Retina (tissue), 1 donor: ENCODE measurements around the gene ZNF227.
"Not testable (repeated sequence)": the region's sequence is repeated elsewhere in the genome, so short reads cannot be mapped to it uniquely, and the experiment has no call there.

Experiments
- DNase-seq: peaks from one replicate; pipeline ENCODE4 v3.0.0-alpha.2; 2016

Gene ZNF227

DNA sequence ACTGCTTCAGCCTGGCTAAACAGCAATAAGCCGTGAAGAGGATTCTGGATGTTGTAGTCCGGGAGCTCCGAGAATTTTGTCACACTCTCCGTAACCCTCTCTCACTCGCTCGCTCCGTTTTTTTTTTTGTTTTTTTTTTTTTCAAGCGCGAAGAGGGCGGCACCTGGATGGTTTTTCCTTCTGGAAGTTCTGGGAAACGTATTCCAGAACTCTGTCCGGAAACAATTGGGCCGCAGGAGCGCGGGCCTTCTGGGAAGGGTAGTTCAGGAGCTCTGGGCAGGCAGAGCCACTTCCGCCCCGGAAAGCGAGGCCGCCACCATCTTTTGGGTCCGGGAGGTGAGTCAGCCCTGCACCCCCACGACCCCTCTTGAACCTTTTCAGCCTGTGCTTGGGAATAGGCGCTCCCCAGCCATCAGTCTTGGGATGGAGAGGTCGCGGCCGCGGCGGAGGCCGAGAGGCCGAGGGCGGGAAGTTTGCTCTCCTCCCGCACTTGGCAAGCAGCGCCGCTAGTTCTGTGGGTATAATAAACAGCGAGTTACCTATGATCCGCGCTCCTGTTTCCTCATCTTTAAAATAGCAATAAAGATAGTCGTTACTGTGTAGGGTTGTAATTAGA, at the start of gene ZNF227:
TSS of gene ZNF227 (plus strand) at position 283 of the 616 bp plus-strand sequence. CDS start 5,261 bp downstream, outside the sequence.
- peak; percentile 96 for DNase-seq

DNA sequence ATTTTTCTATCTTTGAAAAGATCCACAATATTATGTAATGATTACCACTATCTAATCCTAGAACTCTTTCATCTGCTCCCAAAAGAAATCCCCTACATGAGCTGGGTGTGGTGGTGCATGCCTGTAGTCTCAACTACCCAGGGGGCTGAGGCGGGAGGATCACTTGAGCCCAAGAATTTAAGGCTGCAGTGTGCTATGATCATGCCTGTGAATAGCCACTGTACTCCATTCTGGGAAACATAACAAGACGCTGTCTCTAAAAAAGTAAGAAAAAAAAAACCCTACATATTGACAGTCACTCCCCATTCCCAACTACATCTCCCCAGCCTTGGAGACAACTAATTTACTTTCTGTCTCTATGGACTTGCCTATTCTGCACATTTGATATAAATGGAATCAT, 48.5 kb upstream of the ZNF227 start:
- DNase-seq: no peak

DNA sequence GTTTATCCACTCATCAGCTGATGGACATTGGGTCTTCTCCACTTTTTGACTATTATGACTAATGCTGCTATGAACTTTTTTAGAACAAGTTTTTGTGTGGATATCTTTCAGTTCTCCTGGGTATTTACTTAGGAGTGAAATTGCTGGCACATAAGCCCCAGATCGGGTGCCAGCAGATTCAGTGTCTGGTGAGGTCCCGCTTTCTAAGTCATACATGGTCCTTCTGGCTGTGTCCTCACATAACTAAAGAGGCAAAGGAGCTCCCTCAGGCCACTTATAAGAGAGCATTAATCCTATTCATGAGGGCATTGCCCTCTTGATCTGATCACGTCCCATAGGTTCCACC, 48.0 kb upstream of the ZNF227 start:
- no peak for DNase-seq

DNA sequence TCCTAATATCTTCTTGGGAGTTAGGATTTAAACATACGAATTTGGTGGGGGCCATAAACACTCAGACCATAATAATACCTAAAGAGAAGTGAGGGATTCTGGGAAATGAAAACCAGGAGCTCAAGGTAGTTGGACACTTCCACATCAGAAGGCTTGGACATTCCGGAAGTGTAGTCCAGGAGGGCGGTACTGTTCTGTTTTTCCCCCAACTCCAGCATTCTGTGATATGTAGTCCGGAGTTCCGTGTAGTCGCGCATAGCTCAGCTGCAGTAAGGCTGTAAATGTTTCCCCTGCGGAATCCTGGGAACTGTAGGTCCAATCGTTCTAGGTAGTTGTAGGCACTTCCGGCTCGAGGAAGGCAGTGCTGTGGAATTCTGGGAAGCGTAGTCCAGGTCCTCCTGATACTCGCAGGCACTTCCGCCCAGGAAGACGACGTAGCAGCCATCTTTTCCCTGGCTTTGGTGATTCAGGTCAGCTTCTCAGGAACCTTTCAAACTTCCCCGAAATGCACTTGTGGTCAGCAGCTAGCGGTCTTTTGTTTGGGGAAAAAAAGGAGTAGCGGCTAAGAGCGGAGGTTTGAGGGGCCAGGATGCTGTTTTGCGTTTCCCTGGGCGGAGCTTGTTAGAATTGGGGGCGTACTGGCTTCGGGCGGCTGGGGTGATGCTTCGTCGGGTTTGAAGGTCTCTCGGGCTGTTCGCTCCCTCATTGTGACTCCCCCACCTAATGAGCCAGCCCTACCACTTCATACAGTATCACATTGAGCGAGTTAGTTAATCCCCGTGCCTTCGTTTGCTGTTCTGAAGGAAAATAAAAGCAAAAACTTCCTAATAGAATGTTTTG, 47.4 kb upstream of the ZNF227 start, which contains the start of gene ZNF226:
TSS of gene ZNF226 (plus strand) at position 428 of the 840 bp plus-strand sequence. CDS start 4,981 bp downstream, outside the sequence.
- DNase-seq: peak; percentile 93

DNA sequence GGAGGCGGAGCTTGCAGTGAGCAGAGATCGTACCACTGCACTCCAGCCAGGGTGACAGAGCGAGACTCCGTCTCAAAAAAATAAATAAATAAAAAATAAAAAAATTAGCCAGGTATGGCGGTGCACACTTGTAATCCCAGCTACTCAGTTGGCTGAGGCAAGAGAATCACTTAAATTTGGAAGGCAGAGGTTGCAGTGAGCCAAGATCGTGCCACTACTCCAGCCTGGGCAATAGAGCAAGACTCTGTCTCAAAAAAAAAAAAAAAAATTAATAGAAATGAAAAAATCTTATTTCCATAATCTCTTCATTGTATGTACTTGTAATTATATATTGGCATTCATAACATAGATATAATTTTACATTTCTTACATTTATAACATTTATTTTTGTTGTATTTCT, 41.7 kb upstream of the ZNF227 start:
- not testable (repeated sequence) for DNase-seq

DNA sequence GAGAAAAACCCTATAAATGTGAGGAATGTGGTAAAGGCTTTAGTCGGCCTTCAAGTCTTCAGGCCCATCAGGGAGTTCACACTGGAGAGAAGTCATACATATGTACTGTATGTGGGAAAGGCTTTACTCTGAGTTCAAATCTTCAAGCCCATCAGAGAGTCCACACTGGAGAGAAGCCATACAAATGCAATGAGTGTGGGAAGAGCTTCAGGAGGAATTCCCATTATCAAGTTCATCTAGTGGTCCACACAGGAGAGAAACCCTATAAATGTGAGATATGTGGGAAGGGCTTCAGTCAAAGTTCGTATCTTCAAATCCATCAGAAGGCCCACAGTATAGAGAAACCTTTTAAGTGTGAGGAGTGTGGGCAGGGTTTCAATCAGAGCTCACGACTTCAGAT, 35.7 kb upstream of the ZNF227 start:
- no peak for DNase-seq

DNA sequence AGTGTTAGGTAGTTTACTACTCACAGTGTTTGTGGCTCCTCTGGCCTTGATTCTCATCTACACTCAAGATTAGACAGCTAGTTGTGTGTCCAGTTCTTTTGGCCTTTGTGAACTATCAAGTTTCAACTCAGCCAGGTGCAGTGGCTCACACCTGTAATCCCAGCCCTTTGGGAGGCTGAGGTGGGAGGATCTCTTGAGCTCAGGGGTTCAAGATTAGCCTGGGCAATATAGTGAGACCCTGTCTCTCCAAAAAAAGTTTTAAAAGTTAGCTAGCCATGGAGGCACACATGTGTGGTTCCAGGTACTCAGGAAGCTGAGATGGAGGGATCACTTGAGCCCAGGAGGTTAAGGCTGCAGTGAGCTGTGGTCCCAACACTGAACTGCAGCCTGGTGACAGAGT, 31.4 kb upstream of the ZNF227 start:
- DNase-seq: no peak

DNA sequence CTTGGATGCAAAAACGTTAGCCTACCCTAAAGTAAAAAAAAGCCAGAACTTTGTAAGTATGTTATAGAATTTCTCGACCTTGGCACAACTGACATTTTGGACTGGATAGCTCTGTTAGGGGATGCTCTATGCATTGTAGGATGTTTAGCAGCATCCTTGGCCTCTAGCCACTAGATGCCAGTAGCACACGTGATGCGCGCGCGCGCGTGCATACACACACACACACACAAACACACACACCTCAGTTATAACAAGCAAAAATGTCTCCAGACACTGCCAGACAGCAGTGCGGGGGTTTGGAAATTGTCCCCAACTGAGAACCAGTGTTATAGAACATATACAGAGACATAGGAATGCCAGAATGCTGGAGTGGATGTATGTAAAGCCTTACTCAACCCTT, 30.2 kb upstream of the ZNF227 start:
- no peak for DNase-seq

DNA sequence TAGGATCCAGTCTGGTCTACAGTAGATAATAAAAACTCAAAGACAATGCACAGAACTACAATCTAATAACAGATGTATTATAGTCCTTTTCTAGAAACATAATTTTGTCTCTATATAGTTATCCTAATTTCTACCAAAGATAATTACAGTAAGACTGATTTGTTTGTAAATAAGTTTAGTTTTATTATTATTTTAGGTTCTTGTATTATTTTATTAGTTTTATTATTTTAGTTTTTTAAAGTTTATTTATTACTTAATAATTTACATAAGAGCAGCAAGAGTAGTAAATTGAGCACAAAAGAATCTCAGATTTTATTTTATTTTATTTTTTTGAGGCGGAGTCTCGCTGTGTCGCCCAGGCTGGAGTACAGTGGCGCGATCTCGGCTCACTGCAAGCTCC, 22.3 kb upstream of the ZNF227 start:
- no peak for DNase-seq

DNA sequence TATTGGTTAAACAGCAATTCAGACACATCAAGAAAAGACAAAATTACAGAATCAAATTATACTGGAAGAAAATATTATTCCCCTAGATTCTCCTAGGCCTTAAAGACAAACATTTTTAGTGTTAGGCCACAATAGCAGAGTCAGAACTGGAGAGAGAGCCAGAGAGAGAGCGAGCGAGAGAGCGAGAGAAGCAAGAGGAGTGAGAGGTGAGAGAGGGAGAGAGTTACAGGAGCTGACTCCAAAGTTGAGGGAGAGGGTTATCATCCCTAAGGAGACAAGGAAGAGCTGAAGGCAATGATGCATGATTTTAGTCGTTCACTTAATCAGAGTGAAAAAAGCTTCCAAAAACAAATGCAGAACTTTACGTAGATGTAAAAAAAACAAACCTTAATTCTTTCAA, 20.2 kb upstream of the ZNF227 start:
- no peak for DNase-seq

DNA sequence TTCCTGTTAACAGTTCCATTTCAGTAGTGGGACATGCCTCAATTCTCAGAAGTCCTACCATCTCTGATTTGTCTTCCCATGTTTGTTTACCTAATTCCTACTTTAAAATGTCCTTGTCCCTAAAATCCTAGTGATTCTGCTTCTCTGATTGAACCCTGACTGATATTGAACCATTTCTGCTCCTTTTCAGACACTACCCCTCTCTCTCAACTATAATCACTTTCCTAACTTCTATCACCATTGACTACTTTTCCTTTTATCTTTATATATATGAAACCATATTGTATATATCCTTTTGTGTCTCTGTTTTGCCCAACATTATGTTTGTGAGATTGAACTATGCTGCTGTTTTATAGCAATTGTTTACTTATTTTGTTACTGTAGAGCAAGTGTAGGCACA, 15.6 kb upstream of the ZNF227 start:
- DNase-seq: no peak

DNA sequence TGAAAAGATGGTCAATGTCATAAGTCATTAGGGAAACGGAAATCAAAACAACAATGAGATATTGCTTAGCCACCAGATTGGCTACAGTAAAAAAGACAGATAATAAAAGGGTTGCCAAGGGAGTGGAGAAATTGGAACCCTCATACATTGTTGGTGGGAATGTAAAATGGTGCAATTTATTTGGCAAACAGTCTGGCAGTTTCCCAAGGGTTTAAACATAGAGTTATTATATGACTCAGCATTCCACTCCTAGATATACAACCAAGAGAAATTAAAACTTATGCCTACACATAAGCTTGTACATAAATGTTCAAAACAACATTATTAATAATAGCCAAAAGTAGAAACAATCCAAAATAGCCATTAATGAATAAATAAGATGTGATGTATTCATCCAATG, 9.9 kb upstream of the ZNF227 start:
- DNase-seq: no peak

DNA sequence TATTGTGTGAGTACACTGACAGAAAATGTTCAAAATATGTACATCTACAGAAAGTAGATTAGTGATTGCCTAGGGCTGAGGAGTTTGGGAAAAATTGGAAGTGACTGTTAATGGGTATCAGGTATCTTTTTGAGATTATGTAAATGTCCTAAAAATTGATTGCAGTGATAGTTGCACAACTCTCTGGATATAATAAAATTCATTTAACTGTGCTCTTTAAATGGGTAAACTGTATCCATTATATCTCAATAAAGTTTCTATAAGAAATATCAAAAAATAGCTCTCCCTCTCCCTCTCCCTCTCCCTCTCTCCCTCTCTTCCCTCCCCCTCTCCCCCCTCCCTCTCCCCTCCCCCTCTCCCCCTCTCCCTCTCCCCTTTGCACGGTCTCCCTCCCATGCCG, 9.4 kb upstream of the ZNF227 start:
- no peak for DNase-seq

DNA sequence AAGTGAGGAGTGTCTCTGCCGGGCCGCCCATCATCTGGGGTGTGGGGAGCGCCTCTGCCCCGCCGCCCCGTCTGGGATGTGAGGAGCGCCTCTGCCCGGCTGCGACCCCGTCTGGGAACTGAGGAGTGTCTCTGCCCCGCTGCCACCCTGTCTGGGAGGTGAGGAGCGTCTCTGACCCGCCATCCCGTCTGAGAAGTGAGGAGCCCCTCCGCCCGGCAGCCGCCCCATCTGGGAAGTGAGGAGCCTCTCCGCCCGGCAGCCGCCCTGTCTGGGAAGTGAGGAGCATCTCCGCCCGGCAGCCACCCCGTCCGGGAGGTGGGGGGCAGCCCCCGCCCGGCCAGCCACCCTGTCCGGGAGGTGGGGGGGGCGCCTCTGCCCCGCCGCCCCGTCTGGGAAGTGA, 8.5 kb upstream of the ZNF227 start:
- DNase-seq: not testable (repeated sequence)

DNA sequence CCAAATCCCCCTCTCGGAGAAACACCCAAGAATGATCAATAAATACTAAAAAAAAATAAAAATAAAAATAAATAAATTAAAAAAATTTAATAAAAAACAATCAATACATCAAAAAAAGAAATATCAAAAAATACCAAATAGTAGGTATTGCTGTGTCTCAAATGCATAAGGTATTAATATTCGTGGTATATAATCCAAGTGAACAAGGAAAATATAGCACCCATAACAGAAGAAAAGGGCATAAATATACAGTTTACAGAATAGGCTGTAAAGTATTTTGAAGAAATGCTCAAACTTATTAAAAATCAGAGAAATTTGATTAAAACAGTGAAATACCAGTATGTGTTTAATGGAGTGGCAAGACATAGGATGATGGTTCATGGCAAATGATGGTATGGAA, 7.6 kb upstream of the ZNF227 start:
- no peak for DNase-seq

DNA sequence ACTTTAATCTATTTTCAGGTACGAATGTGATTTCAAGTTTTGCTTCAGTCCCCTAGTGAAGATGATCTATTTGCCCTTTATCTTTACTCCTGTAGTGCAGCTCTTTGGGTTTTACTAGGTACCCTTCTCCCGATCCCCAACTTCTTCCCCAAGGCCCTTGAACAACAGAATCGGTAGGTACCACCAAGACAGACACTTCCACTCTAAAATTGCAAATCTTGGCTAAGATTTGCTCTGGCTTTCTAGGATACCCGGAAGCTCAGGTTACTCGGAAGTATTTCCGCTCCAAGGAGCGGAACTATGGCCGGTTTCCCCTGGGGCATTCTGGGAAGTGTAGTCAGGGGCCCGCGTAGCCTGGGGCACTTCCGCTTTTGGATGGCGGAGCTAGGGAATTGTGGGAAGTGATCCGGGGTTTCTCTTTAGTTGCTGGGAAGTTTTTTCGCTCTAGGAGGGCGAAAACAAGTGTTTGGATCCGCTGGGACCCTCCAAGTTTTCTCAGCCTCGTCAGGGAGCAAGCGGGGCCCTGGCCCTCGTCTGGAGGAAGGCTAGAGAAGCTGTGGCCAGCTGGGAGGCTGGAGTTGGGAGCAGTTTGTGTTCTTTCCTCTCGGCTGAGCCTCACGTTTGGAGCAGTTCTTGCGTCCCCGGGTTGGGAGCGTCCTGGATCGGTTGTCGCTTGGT, 5.1 kb upstream of the ZNF227 start:
- DNase-seq: peak; percentile 94

DNA sequence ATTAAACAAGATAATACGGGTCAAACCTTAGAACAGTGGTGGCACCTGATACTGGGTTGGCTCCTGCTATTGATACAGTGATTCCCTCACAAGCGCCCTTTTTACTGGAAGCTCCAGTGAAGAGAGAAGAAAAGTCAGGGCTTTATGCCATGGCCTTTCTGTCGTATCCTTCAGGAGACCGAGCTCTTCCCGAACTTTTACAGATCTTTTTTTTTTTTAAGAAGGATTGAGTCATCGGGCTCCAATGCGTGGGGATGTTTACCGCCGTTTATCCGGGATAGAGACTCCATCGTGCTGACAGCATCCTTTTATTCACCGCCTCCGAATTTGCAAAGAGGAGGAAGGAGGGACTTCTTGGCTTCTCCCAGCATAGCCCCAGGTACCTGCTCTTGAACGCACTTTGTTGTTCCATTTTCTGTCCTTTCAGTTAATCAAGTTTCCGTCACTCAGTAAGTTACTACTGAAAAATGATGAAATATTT, 574 bp downstream of the ZNF227 start:
- no peak for DNase-seq

DNA sequence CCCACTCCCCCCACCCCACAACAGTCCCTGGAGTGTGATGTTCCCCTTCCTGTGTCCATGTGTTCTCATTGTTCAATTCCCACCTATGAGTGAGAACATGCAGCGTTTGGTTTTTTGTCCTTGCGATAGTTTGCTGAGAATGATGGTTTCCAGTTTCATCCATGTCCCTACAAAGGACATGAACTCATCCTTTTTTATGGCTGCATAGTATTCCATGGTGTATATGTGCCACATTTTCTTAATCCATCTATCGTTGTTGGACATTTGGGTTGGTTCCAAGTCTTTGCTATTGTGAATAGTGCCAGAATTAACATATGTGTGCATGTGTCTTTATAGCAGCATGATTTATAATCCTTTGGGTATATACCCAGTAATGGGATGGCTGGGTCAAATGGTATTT, 7.6 kb downstream of the ZNF227 start:
- DNase-seq: not testable (repeated sequence)

DNA sequence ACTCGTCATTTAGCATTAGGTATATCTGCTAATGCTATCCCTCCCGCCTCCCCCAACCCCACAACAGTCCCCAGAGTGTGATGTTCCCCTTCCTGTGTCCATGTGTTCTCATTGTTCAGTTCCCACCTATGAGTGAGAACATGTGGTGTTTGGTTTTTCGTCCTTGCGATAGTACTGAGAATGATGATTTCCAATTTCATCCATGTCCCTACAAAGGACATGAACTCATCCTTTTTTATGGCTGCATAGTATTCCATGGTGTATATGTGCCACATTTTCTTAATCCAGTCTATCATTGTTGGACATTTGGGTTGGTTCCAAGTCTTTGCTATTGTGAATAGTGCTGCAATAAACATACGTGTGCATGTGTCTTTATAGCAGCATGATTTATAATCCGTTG, 8.4 kb downstream of the ZNF227 start:
- DNase-seq: not testable (repeated sequence)

DNA sequence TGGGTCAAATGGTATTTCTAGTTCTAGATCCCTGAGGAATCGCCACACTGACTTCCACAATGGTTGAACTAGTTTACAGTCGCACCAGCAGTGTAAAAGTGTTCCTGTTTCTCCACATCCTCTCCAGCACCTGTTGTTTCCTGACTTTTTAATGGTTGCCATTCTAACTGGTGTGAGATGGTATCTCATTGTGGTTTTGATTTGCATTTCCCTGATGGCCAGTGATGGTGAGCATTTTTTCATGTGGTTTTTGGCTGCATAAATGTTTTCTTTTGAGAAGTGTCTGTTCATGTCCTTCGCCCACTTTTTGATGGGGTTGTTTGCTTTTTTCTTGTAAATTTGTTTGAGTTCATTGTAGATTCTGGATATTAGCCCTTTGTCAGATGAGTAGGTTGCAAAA, 9.0 kb downstream of the ZNF227 start:
- DNase-seq: not testable (repeated sequence)

DNA sequence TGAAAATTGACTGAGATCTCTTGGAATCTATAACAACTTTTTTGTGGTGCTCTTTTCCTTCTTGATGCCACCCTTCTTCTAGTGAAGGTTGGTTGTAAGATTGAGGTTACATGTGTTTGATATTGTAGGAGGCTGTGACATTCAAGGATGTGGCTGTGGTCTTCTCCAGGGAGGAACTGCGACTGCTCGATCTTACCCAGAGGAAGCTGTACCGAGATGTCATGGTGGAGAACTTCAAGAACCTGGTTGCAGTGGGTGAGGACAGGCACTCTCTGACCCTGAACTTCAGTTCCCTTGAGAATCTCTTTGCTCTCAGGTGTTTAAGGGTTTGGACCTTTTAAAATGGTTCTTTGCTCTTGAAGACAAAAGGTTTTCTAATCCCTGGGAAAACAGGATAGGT, 16.0 kb downstream of the ZNF227 start:
- no peak for DNase-seq

DNA sequence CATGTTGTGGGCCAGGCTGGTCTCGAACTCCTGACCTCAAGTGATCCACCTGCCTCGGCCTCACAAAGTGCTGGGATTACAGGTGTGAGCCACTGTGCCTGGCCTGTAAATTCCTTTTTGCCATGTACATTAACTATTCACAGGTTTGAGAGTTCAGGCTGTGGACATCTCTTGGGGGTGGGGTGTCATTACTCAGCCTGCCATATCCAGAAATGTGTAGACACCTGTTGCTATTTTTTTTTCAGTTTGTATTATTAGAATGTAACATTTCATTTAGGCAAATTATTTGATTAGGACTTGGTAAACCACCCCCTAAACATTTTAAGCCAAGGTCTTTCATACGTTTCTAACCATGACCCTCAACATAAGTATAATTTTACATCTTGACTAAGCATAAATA, 20.5 kb downstream of the ZNF227 start:
- DNase-seq: no peak

DNA sequence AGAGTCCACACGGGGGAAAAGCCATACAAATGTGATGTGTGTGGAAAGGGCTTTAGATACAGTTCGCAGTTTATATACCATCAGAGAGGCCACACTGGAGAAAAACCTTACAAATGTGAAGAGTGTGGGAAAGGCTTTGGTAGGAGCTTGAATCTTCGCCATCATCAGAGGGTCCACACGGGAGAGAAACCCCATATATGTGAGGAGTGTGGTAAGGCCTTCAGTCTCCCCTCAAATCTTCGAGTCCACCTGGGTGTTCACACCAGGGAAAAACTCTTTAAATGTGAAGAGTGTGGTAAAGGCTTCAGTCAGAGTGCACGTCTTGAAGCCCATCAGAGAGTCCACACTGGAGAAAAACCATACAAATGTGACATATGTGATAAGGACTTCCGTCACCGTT, 24.1 kb downstream of the ZNF227 start:
- no peak for DNase-seq

DNA sequence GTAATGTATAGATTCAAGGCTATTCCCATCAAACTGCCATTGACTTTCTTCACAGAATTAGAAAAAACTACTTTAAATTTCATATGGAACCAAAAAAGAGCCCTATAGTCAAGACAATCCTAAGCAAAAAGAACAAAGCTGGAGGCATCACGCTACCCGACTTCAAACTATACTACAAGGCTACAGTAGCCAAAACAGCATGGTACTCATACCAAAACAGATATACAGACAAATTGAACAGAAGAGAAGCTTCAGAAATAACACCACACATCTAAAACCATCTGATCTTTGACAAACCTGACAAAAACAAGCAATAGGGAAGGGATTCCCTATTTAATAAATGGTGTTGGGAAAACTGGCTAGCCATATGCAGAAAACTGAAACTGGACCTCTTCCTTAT, 40.0 kb downstream of the ZNF227 start:
- not testable (repeated sequence) for DNase-seq
